K562 (cell line): Measurements from ENCODE around the gene CELA3A. TPM values are rescaled to one million over a fixed set of nuclear protein-coding genes. Genes with fewer than 3 reads are reported as not detected.

Experiments
- CBX8 ChIP-seq: fragments of 200-600 bp; sonication (generic); IDR thresholded peaks from 2 replicates; pipeline ENCODE4 v1.6.1; 2012; ENCODE audit warnings: borderline replicate concordance, mixed run types, low read depth, mild to moderate bottlenecking, moderate library complexity, mixed read lengths, low read length, control low read depth, inconsistent platforms; ENCODE audit not compliant: poor library complexity, severe bottlenecking; ENCODE audit errors: extremely low read depth
- CEBPG ChIP-seq, 3 experiments: fragments of 200-800 bp in 1 of 3; sonication (Bioruptor generic) in 1 of 3; sonication (generic) in 1 of 3; formaldehyde crosslinking in 1 of 3; IDR thresholded peaks in 2 of 3; conservative IDR thresholded peaks in 1 of 3; 2 replicates each; pipeline versions ENCODE4 v1.6.1 to v1.8.0; 2016 to 2022; ENCODE audit warnings: missing compliant biosample characterization in 2 of 3, missing genetic modification characterization in 2 of 3, mild to moderate bottlenecking in 1 of 3, missing genetic modification reagents in 1 of 3
- CHD4 ChIP-seq: fragments of 200-600 bp; sonication (generic); IDR thresholded peaks from 3 replicates; pipeline ENCODE4 v1.6.1; 2012; ENCODE audit warnings: low read depth, mild to moderate bottlenecking, mixed read lengths, low read length, inconsistent platforms; ENCODE audit not compliant: insufficient read depth, insufficient replicate concordance, poor library complexity, severe bottlenecking
- CREM ChIP-seq: IDR thresholded peaks from 2 replicates; pipeline ENCODE4 v1.6.1; 2014; ENCODE audit warnings: antibody characterized with exemption, low read depth
- ETV1 ChIP-seq: fragments of 450-650 bp; conservative IDR thresholded peaks from 2 replicates; pipeline ENCODE4 v1.6.1; 2016; ENCODE audit warnings: missing genetic modification characterization, control low read depth, low read depth, missing compliant biosample characterization
- L3MBTL2 ChIP-seq: fragments of 450-650 bp; IDR thresholded peaks from 2 replicates; pipeline ENCODE4 v1.6.1; 2016; ENCODE audit warnings: mild to moderate bottlenecking, moderate library complexity
- PHB2 ChIP-seq: fragments of 450-650 bp; IDR thresholded peaks from 2 replicates; pipeline ENCODE4 v1.6.1; 2017; ENCODE audit warnings: low read depth
- PHTF2 ChIP-seq: fragments of 250-450 bp; sonication (Bioruptor Pico); IDR thresholded peaks from 2 replicates; pipeline ENCODE4 v1.5.0; 2021; ENCODE audit warnings: mild to moderate bottlenecking
- RBM22 ChIP-seq: fragments of 200-400 bp; formaldehyde crosslinking; IDR thresholded peaks from 2 replicates; pipeline ENCODE4 v1.6.1; 2018; ENCODE audit warnings: low read length, low read depth; ENCODE audit not compliant: poor library complexity, severe bottlenecking
- RFX5 ChIP-seq: IDR thresholded peaks from 2 replicates; pipeline ENCODE4 v1.6.1; 2011; ENCODE audit warnings: low read depth, mild to moderate bottlenecking, improper control_type of control experiment, low read length
- SMARCC2 ChIP-seq: fragments of 450-650 bp; IDR thresholded peaks from 2 replicates; pipeline ENCODE4 v1.6.1; 2017; ENCODE audit warnings: antibody characterized with exemption, moderate library complexity, mild to moderate bottlenecking, low read depth
- ZKSCAN1 ChIP-seq: fragments of 150-350 bp; IDR thresholded peaks from 2 replicates; pipeline ENCODE4 v1.6.1; 2016; ENCODE audit warnings: low read depth, low read length
- ZNF589 ChIP-seq: fragments of 200-800 bp; sonication (Bioruptor generic); IDR thresholded peaks from 2 replicates; pipeline ENCODE4 v1.6.1; 2016; ENCODE audit warnings: low read depth, missing genetic modification characterization, missing compliant biosample characterization
- polyA plus RNA-seq, 8 experiments: library from polyadenylated mRNA; depleted of rRNA in 4 of 8; stranded (reverse) in 5 of 8; unstranded in 3 of 8; fragments of >200 nt; fragmentation: Nextera tagmentation in 2 of 8; fragmentation: Illumina TruSeq in 1 of 8; extraction: Ambion mirVana in 2 of 8; extraction: Trizol in 1 of 8; gene quantifications; 2 replicates each; pipeline versions ENCODE4 v1.2.1 to v1.2.3, GENCODE V29; 2011 to 2014; ENCODE audit warnings: inconsistent platforms in 1 of 8, missing spikeins in 1 of 8
- total RNA-seq, 7 experiments: library from RNA; depleted of rRNA in 6 of 7; stranded (reverse); fragments of >200 nt in 6 of 7; fragmentation: Illumina TruSeq in 2 of 7; extraction: Trizol in 2 of 7; gene quantifications; 2 replicates each; pipeline versions ENCODE4 v1.2.1 to v1.2.3, GENCODE V29; 2011 to 2021; ENCODE audit warnings: low replicate concordance in 1 of 7
- TF ChIP-seq, protein P1 (sequence below), 2 experiments: fragments of 450-650 bp in 1 of 2; sonication (generic) in 1 of 2; formaldehyde crosslinking in 1 of 2; IDR thresholded peaks in 1 of 2; conservative IDR thresholded peaks in 1 of 2; 2 replicates each; pipeline versions ENCODE4 v1.6.1 to v1.8.1; 2016 to 2023; ENCODE audit warnings: mild to moderate bottlenecking in 2 of 2, moderate library complexity in 2 of 2, inconsistent platforms in 1 of 2, missing genetic modification reagents in 1 of 2
- TF ChIP-seq, protein P2 (sequence below): sonication (generic); IDR thresholded peaks from 2 replicates; pipeline ENCODE4 v1.6.1; 2016
- TF ChIP-seq, protein P3 (sequence below): fragments of 200-800 bp; sonication (Bioruptor generic); IDR thresholded peaks from 2 replicates; pipeline ENCODE4 v1.6.1; 2017; ENCODE audit warnings: missing genetic modification characterization, missing compliant biosample characterization
- TF ChIP-seq, protein P4 (sequence below): sonication (generic); formaldehyde crosslinking; IDR thresholded peaks from 2 replicates; pipeline ENCODE4 v1.4.0; 2020; ENCODE audit warnings: mild to moderate bottlenecking, missing genetic modification reagents

The CELA3A gene
- total and polyA plus RNA-seq, 9 of the 15 experiments (the other 6 are each of a cell fraction or from before 2014, with no cell fraction given), result 5.4 TPM; not detected in 8

DNA sequence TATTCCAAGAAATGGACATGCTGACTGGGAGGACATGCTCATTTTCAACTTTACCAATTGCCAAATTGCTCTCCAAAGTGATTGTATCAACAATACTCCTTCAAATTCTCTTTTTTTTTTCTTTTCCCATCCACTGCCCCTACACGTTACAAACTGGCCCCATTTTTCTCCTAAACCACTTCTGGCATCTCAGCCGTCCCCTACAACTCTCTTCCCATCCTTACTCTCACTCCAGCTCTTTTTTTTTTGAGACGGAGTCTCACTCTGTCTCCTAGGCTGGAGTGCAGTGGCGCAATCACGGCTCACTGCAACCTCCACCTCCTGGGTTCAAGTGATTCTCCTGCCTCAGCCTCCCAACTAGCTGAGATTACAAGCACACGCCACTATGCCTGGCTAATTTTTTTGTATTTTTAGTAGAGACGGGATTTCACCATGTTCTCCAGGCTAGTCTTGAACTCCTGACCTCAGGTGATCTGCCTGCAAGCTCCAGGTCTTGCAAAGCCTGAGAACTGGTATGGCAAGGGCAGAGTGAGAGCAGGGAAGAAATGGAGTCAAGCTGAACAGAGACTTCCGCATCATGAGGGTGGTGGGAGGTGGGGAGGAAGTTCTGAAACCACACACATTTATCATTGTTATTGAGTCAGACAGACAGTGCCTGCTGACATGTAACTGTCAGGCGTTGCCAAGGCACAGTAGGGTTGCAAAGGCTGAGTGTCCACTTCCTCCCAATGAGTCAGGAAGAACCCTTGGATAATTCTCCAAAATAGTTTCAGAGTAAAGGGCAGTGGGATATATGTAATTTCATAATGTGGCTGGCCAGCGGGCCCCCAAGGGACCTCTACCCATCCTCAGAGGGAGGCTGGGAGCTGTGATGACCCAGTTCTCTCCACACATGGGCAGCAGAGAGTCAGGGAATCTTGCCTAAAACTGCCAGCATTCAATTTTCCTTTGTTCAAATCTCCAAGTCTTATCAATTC, 17.4 kb downstream of the CELA3A start (continued):
- TF ChIP-seq CEBPG (CRISPR knock-in tag; IDR thresholded peaks at IDR 0.05) (peak; percentile 75; the same call in 1 of the 2 replicates), CEBPG (tag; conservative IDR thresholded peaks at IDR 0.05 in 1 of 2, IDR thresholded peaks at IDR 0.05 in 1 of 2) (peak; percentile 73 to 90), SMARCC2 (peak; percentile 56; the same call in 1 of the 2 replicates), ETV1 (tag) (peak; percentile 99), RBM22 (no peak), L3MBTL2 (peak; percentile 40; the same call in 1 of the 2 replicates), CBX8 (no peak), CHD4 (no peak), PHB2 (no peak), RFX5 (peak; percentile 81), ZNF589 (CRISPR knock-in tag) (peak; percentile 88), CREM (peak; percentile 83), PHTF2 (no peak), ZKSCAN1 (peak; percentile 88)
- TF ChIP-seq, protein P1, sequence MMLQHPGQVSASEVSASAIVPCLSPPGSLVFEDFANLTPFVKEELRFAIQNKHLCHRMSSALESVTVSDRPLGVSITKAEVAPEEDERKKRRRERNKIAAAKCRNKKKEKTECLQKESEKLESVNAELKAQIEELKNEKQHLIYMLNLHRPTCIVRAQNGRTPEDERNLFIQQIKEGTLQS (IDR thresholded peaks at IDR 0.05), result peak; percentile 88
- TF ChIP-seq, protein P1 (CRISPR knock-in tag; conservative IDR thresholded peaks at IDR 0.05), result peak; percentile 23; the same call in 1 of the 2 replicates
- TF ChIP-seq, protein P2, sequence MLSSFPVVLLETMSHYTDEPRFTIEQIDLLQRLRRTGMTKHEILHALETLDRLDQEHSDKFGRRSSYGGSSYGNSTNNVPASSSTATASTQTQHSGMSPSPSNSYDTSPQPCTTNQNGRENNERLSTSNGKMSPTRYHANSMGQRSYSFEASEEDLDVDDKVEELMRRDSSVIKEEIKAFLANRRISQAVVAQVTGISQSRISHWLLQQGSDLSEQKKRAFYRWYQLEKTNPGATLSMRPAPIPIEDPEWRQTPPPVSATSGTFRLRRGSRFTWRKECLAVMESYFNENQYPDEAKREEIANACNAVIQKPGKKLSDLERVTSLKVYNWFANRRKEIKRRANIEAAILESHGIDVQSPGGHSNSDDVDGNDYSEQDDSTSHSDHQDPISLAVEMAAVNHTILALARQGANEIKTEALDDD, result 0 out of 2 replicates have a peak, but pooled peaks have one; percentile 50
- TF ChIP-seq, protein P3, sequence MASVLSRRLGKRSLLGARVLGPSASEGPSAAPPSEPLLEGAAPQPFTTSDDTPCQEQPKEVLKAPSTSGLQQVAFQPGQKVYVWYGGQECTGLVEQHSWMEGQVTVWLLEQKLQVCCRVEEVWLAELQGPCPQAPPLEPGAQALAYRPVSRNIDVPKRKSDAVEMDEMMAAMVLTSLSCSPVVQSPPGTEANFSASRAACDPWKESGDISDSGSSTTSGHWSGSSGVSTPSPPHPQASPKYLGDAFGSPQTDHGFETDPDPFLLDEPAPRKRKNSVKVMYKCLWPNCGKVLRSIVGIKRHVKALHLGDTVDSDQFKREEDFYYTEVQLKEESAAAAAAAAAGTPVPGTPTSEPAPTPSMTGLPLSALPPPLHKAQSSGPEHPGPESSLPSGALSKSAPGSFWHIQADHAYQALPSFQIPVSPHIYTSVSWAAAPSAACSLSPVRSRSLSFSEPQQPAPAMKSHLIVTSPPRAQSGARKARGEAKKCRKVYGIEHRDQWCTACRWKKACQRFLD, result peak; percentile 83
- TF ChIP-seq, protein P4, sequence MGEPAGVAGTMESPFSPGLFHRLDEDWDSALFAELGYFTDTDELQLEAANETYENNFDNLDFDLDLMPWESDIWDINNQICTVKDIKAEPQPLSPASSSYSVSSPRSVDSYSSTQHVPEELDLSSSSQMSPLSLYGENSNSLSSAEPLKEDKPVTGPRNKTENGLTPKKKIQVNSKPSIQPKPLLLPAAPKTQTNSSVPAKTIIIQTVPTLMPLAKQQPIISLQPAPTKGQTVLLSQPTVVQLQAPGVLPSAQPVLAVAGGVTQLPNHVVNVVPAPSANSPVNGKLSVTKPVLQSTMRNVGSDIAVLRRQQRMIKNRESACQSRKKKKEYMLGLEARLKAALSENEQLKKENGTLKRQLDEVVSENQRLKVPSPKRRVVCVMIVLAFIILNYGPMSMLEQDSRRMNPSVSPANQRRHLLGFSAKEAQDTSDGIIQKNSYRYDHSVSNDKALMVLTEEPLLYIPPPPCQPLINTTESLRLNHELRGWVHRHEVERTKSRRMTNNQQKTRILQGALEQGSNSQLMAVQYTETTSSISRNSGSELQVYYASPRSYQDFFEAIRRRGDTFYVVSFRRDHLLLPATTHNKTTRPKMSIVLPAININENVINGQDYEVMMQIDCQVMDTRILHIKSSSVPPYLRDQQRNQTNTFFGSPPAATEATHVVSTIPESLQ, result 0 out of 2 replicates have a peak, but pooled peaks have one; percentile 43
